Epithelial cell of proximal tubule (primary cell): ENCODE measurements around the gene ATP2B2. TPM values are rescaled to one million over a fixed set of nuclear protein-coding genes. Genes with fewer than 3 reads are reported as not detected.

Source experiments
- DNase-seq: peaks from one replicate; pipeline ENCODE4 v3.0.0-alpha.2; 2011; ENCODE audit warnings: low read depth
- H3K4me3 ChIP-seq: 2 replicates; pipeline ENCODE4 v1.5.1; 2011; ENCODE audit warnings: low read depth, mild to moderate bottlenecking, low read length
- total RNA-seq: library from RNA; depleted of rRNA; stranded (reverse); fragments of >200 nt; gene quantifications from 2 replicates; pipeline ENCODE4 v1.2.3, GENCODE V29; 2015
- TF ChIP-seq, protein P1 (sequence below): conservative IDR thresholded peaks from 2 replicates; pipeline ENCODE4 v1.5.1; 2012; ENCODE audit warnings: low read depth, mild to moderate bottlenecking, low read length

Gene ATP2B2
- total RNA-seq, 1 donor from 2014 or later = not detected

GRCh38 chr3:10487988-10488633 lies 17.3 kb downstream of the ATP2B2 start:
- TF ChIP-seq, protein P1, sequence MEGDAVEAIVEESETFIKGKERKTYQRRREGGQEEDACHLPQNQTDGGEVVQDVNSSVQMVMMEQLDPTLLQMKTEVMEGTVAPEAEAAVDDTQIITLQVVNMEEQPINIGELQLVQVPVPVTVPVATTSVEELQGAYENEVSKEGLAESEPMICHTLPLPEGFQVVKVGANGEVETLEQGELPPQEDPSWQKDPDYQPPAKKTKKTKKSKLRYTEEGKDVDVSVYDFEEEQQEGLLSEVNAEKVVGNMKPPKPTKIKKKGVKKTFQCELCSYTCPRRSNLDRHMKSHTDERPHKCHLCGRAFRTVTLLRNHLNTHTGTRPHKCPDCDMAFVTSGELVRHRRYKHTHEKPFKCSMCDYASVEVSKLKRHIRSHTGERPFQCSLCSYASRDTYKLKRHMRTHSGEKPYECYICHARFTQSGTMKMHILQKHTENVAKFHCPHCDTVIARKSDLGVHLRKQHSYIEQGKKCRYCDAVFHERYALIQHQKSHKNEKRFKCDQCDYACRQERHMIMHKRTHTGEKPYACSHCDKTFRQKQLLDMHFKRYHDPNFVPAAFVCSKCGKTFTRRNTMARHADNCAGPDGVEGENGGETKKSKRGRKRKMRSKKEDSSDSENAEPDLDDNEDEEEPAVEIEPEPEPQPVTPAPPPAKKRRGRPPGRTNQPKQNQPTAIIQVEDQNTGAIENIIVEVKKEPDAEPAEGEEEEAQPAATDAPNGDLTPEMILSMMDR = no peak
- H3K4me3 ChIP-seq = no peak overlapping the region
- DNase-seq = no peak

DNA sequence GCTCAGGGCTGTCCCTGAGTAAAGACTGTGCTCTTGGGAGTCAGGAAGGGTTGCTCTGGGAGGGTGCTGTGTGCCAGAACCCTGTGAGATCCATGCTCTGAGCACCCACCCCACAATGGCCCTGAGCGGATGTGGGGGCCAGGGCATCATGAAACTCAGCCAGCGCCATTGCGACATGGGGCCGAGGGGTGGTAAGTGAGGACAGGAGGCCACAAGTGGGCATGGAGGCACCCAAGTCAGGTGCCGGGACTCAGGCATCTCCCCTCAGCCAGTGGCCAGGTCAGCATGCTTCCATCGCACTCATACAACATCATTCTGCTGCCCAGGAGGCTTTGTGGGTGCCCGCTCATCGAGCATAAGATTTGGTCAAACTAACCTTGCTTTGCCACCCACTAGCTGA lies 19.6 kb downstream of the ATP2B2 start:
- TF ChIP-seq, protein P1 = no peak
- H3K4me3 ChIP-seq = no peak overlapping the region
- no peak for DNase-seq

- no peak overlapping the region for H3K4me3 ChIP-seq
- TF ChIP-seq, protein P1 = no peak
- DNase-seq = no peak
Observed at GRCh38 chr3:10485380-10485779, 20.0 kb downstream of the ATP2B2 start.

DNA sequence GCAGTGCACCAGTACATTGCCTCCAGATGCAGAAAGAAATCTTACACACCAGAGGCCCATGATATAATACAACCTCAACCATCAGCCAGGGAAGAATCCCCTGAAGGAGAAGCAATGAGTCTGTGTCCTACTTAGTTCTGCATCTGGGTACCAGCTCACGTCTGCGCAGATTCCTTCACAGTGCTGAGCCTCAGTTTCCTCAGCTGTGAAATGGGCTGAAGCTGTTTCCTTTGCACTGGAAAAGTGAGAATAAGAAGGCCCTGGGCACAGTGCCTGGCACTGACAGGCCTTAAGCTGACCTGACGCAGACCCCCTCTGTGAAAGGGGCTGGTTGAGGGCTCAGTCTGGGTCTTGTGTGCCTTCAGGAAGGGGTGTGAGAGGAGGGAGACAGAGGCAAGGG lies 20.7 kb downstream of the ATP2B2 start:
- TF ChIP-seq, protein P1 = no peak
- DNase-seq = no peak

DNA sequence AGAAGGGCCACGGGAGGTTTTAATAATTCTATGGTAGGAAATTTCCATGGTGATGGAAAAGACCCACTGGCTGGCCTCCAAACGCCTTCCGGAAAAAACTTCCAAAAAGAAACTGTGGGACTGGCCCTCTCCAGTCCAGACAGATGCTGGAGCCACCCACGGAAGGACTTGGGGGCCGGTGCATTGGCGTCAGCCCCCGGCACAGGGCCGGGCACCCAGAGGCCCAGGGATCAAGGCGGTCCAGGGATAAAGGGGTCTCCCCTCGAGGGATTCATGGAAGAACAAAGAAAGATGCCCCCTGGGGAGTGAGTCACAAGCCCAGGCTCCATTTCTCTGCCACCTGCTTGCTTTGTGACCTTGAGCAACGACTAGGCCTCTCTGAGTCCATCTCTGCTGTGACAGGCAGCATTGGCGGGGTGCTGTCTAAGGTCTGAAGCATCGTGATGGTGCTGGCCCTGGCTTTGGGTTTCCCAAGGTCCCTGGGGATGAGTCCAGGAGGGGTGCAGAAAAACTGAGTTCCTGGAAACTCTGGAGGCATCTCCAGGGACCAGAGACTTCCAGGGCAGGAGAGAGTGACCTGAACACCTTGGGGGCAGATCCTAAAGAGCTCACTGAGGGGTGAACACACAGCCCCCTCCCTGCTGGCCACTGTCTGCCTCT lies 21.6 kb downstream of the ATP2B2 start:
- TF ChIP-seq, protein P1 = no peak
- no peak overlapping the region for H3K4me3 ChIP-seq
- DNase-seq = no peak

More for the DNA sequence above, 20.7 kb downstream of the ATP2B2 start:
- no peak overlapping the region for H3K4me3 ChIP-seq

GRCh38 chr3:10483364-10483675 lies 22.1 kb downstream of the ATP2B2 start:
- H3K4me3 ChIP-seq = no peak overlapping the region
- TF ChIP-seq, protein P1 = no peak
- DNase-seq = no peak

DNA sequence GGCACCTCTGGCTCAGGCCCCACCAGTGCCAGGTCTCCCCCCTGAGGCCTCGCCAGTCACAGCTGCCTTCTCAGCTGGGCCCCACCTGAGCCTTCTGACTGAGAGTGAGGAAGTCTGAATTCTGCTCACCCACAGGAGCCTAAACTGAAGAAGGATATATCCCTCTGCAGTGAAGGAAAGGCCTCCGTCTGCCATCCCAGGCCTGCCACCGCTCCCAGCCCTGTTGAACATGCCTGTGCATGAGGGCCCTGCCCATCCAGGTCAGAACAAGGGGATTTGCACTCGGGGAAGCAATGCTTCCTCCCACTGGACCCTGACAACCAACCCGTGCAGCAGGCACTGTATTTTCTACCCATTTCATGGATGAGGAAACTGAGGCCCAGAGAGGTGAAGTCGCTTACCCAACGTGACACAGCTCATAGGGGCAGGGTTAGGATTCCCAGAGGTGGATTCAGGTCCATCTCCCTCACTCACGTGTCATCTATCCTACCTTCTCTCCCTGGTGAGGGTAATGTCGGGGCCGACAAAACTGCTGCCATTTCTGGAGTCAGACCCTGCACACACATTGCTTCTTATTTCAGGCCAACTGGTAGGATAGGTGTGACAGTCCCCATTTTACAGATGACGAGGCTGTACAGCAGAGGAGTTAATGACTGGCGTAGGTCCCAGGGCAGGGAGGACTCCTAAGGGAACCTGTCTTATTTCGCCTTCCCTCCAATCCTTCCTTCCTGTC lies 22.6 kb downstream of the ATP2B2 start:
- no peak for DNase-seq
- TF ChIP-seq, protein P1 = no peak
- no peak overlapping the region for H3K4me3 ChIP-seq
